Stimulated activated CD8-positive, alpha-beta memory T cell treated with anti-CD3 and anti-CD28 coated beads, Interleukin-12 subunit alpha, Interleukin-12 subunit beta, amount 100 ng/mL, for 1 hour (primary cell): ENCODE data around the gene SLC25A48.
"Not testable (repeated sequence)": the region's sequence is repeated elsewhere in the genome, so short reads cannot be mapped to it uniquely, and the experiment has no call there.

Experiments used
- DNase-seq: peaks from one replicate; pipeline ENCODE4 v3.0.0-alpha.2; 2020; ENCODE audit warnings: low read depth

The SLC25A48 gene

DNA sequence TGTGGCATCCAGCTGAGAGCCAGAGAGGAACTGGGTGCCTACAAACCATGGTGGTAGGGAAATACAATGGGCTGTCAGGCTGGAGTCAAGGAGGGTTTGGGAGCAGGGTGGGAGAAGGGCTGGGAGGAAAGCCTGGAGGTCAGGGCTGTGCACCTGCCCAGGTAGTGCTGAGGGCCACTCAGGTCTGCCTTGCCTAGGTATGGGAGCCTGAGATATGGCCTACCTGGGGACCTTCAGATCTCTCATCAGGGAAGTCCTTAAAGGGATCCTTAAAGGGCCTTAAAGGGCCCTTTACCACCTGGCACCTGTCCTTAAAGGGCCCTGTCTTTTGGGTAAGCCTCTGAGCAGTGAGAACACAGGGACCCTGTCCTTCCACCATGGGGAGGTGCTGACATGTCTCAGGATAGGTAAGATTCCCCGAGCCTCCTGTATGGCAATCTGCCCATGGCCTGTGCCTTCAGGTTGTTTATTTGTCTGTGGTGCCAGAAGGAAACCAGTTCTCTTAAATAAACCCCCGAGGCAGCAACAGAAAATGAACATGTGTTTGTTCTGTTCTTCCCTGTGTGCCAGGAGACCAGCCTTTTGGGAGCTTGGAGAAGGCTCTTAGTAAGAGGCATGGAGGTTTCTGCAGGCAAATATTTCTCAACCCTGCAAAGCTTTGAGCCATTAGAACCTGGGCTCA lies 23.3 kb downstream of the SLC25A48 start:
- DNase-seq = no peak

DNA sequence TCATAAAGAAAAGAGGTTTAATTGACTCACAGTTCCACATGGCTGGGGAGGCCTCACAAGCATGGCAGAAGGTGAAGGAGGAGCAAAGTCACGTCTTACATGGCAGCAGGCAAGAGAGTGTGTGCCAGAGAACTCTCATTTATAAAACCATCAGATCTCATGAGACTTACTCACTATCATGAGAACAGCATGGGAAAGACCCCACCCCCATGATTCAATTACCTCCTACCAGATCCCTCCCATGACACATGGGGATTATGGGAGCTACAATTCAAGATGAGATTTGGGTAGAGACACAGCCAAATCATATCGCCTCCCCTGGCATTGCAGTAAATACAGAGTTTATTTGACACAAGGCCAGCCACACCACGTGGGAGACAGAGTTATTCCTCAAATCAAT lies 24.7 kb downstream of the SLC25A48 start:
- not testable (repeated sequence) for DNase-seq

DNA sequence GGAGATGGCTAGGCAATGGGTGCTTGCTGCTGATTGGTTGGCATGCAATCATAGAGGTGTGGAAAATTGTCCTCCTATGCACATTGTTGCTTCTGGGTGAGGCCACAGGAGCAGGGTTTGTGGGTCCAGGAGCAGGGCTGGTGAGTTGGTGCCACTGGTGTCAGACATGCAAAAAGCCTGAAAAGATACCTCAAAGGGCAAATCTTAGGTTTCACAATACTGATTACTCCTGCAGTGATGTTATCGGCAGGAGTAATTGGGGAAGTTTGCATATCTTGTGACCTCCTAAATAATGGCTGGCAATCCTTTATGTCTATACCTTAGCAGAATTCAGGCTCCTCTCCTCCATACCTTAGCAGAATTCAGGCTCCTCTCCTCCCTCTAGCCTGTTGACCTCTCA lies 25.2 kb downstream of the SLC25A48 start:
- no peak for DNase-seq

DNA sequence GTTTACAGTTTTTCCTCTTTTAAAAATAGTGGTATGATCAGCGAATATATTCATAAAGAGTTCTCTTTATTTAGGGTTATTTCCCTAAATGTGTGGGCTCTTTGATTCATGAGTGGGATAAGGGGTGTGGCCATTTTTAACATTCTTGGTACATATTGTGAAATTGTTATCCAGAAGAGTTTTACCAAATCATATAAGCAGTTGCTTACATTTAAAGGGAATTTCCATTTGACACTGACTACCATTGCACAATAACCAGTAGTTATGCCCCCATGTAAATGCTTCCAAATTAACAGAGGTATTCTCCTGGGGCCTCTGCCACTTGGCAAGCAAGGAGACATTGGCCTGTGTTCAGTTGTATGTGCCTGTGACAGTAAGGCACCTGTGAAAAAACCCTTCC lies 27.2 kb downstream of the SLC25A48 start:
- no peak for DNase-seq

DNA sequence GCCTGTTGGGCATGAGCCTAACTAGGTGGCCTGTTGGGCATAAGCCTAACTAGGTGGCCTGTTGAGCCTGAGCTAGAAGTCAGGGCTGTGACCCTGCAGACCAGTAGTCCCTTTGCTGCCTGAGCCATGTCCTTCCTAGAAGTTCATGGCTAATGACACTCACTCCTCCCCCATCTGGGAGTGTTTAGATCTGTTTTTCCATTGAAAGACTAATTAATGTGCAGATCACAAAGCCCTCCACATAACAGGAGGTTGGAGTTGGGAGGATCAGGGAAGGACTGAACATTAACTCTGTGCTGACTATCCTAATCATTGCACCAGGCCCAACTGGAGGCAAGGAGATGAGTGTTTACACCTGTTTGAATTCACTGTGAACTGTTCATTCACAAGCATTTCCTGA lies 27.6 kb downstream of the SLC25A48 start:
- no peak for DNase-seq

DNA sequence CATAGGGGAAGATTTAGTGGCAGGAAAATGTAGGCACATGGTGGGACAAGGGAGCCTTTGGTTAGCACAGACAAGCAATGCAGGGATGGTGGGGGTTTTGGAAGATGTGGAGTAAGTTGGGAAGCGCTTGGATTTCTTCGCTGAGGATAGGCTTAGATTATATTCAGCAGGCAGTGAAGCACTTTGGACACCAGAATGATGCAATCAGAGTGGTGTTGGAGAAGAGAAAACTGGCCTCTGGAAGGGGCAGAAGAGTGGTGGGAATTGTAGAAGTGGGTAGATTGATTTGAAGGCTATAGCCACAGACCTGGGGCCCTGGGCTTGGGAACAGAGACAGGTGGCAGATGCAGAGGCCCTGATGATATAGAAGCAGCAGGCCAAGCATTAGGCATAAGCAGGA lies 28.3 kb downstream of the SLC25A48 start:
- DNase-seq = no peak

DNA sequence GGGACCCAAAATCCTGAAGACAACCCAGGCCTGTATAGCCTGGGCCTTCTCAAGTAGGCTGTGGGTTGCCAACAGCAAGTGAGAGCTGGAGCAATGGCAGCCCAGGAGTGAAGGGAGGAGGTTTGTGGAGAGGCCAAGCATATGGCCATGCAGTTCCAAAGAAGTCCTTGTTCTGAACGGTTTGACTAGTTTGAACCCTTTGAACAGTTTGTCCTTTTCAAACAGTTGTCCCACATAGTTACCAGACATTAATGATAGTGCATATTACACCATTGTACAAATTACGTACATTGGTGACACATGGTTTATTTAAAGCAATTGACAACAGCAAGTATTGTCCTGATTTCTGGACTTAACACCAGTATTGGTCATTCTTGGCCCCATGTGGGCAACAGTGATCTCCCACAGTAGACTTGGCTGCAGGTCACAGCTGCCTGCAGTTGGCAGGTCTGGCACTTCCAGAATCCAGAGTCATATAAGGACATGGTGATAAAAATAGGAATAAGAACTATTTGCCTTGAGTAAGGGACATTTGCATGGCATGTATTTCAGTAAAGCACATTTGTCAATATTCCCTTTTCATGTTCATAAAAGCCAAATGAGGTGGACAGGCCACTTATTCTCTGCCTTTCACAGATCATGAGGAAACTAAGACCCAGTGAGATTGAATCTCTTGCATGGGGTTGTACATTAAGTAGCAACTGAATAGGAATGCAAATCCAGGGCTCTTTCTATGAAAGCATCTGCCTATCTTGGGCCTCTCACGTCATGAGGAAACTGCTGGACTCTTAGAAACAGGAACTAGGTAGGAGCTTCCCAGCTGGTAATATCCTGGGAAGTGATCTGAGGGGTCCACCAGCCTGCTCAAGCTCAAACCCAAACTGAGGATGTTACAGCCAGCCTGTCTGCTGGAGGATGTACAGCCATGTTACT lies 30.3 kb downstream of the SLC25A48 start:
- DNase-seq = no peak

DNA sequence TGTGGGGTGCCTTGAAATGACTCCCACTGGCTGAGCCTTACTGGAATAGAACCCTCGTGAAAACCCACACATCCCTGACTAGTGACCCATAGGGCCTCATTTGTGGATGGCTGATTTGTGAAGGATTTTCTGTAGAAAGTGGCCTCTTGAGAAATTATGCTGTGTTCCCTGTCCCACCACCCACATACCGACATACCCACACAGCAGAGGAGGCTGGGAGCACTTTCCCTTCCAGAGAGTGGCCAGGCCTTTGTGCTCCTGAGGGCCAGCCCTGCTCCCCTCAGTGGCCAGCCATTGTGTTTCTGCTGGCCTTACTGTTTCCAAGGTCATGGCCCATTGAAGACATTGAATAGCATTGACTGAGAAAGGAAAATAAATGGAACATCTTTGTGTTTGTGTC lies 31.6 kb downstream of the SLC25A48 start:
- DNase-seq = no peak

DNA sequence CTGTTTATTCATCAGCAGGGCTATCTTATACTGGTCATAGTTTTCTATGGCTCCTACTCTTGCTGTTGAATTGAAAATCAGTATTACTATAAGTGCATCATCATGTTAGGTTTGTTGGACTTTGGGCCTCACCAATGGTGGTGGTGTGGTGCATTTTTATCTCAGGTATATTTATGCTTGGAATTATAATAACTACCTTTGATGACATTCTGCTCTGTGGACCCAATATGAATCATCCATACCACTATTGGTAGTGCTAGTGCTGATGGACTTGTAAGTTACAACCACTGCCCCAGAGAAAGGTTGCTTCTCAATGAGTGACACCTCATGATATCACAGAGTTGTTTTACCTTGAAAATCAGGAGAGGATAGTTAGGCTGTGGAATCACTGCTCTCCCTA lies 33.1 kb downstream of the SLC25A48 start:
- DNase-seq = no peak

DNA sequence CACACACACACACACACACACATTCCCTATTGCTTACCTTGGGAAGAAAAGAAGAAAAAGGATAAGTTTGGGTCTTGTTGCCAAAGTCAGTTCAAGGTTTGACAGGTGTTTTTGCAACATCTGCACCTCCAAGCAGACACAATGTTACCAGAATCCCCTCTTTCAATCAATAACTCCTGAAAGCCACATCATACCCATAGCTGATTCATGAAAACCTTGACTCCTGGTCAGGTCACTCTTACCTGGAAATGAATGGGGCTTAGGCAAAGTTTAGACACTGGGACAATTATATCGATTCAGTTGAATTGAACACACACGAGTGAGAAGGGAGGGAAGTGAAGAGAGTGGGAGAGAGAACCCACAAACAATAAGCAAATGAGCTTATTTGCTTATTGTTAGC lies 34.2 kb downstream of the SLC25A48 start:
- DNase-seq = no peak

DNA sequence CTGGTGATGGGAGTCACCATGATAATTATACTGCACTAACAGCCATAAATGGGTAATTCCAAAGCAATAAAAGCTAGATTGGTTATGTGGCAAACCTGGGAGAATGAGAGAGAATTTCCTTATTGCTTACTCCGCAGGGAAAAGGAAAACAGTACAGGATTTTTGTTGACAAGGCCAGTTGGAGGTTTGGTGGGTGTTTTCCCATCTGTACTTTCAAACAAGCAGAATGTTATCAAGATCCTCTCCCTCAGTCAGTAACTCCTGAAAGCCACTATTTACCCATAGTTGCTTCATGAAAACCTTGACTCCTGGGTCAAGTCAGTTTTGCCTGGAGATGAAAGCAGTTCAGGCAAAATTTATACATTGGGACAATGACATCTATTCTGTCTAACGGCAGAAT lies 34.8 kb downstream of the SLC25A48 start:
- DNase-seq = no peak

DNA sequence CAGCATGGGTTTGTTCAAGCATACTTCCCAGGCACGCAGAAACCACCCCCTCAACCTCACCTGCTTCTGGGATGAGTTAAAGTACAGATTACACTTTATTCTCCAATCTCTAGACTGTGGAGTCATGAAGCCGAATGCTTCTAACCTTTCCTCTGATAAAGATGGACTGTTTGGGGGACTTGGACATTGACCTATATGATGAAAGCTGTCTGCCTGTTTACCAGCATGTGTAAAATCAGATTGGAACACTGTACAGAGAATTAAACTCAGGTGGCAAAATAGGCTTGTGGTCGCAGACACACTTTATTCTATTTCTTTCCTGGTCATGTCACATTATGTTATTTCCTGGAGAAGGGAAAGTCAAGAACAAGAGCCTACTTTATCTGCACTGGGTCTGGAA lies 35.5 kb downstream of the SLC25A48 start:
- no peak for DNase-seq

DNA sequence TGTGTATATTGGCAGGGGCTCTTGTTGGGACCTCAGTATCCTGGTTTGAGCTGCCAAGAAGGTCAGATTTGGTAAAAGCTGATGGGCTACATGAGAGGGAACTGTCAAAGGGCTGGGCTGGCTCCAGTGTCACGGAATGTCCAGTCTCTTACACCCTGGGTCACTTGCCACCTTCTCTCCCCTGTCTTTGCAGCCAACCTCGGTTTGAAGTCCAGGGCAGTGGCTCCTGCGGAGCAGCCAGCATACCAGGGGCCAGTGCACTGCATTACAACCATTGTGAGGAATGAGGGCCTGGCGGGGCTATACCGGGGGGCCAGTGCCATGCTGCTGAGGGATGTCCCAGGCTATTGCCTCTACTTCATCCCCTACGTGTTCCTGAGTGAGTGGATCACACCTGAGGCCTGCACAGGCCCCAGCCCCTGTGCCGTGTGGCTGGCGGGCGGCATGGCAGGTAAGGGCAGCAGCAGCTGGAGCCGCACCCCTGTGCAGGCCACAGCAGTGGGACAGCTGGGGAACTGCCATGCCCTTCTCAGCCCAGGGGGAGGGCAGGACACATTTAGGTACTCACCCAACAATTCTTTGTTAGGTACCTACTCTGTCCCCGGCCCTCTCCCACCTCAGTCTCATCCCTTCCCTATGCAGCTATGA lies 36.9 kb downstream of the SLC25A48 start:
- no peak for DNase-seq

DNA sequence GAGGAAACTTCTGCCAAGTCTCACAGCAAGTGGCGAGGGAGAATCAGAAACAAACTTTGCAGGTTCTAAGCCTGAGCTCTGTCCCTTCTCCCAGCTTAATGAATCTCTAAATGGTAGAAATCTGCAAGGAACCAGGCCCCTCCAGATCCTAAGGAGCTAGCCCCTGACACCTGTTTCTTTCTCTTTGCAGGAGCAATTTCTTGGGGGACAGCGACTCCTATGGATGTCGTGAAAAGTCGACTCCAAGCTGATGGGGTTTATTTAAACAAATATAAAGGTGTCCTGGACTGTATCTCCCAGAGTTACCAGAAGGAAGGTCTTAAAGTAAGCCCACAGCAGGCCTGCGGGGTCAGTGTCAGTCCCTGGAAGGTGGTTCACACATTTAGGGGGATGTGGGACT lies 39.4 kb downstream of the SLC25A48 start:
- DNase-seq = no peak

DNA sequence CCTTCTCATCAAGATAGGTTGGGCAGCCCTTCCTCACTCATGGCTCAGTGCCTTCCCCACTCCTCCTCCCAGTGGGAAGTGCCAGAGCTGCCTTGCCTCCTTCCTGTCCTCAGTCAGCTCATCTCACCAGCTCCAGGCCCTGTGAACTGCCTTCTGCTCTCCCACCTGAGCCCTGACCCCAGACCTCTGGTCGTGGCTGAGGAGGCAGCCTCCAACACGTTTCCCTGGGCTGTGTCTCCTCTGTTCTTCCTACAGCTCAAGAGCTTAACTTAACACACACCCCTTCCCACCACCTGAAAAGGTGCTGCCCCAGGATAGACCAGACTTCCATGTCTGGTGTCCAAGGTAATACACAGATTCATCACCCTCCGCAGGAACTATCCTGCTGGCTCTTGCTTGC lies 40.0 kb downstream of the SLC25A48 start:
- no peak for DNase-seq

DNA sequence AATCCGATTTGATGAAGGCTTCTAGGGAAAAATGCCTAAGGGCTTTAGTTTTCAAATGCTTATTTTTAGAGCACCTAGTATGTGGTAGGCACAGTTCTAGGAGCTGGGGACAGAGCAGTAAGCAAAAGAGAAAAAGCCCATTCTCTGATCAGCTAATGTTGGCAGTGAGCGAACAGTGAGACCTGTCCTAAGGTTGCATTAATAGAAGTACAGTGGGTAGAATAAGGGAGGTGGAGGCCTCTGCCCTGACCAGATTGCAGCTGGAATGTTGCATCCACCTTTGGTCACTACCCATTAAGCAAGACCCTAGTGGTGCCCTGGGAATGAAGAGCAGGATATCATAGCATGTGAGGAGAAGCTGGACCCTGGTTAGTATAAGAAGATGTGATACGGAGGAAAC lies 41.1 kb downstream of the SLC25A48 start:
- no peak for DNase-seq

DNA sequence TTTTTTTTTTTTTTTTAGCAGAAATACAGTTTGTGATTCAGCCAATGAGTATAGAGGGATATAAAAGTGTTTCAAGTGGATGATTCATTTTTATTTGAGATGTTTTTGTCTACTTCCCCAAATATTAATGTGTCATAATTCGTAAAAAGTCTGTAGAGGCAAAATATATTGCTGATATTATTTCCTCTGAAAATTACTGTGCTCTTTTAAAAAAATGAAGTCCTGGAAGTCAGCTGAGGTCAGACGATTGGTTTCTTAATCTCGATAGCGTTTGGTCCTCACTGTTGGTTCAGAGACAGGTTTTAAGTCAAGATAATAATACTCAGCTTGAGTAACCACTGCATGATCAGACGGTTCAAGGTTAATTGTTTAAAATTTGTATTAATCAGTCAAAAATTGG lies 41.7 kb downstream of the SLC25A48 start:
- DNase-seq = no peak

DNA sequence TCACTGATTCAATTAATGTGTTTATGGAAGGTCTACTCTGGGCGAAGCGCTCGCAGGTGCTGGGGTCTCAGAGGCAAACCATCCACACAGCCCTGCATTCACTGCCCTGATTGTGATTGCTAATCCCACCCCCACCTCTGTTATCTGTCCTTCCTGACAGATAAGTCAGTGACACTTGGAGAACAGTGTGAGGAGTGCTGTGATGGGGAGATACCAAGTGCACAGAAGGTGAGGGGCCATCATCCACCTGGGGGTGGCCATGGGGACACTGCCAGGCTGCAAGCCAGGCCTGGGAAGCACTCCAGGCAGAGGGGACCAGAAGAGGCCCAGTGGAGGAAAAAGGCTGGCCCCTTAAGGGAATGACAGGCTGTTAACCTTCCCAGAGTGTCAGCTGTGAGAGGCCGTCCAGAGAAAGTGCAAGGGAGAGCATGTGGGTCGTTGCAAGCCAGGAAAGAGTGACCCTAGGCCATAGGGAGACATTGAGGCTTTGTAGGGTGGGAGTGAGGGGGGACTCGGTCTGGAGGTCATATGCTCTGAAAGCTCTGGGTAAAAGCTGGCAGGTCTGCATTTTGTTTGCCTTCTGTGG lies 43.2 kb downstream of the SLC25A48 start:
- DNase-seq = no peak

DNA sequence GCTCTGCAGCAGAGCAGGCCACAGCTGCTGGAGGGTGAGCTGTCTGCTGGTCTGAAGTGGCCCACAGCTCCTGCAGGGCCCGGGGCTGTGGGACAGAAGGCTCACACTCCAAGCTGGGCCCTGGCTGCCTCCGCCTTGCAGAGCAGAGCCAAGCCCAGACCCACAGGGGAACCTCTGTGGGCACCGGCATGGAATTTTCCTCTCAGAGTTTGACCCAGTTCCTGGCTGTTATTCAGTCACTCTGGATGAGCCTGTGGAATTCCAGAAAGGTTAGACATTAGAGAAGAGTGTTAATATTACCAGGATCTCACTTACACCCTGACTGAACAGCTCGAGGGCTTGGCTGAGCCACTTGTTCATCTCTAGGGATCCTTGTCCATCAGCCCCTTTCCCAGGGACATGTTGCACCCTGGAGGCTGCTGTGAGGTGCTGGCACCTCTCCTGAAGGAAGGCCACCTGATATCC lies 43.7 kb downstream of the SLC25A48 start:
- no peak for DNase-seq

DNA sequence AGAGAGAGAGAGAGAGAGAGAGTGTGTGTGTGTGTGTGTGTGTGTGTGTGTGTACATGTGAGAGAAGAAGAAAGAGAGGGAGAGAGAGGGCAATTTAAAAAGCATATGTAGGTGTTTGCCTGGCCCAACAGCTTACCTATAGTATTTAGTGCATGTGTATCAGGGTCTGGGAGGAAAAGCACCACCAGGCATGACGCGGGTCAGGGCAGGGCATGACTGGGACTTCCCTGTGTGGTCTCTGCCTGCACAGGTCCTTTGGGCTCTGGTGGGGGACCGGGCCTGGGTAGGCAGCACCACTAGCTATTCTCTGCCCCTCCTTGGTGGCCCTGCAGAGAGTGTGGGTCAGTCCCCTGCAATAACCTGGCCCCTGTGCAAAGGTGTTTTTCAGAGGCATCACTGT lies 45.1 kb downstream of the SLC25A48 start:
- no peak for DNase-seq

DNA sequence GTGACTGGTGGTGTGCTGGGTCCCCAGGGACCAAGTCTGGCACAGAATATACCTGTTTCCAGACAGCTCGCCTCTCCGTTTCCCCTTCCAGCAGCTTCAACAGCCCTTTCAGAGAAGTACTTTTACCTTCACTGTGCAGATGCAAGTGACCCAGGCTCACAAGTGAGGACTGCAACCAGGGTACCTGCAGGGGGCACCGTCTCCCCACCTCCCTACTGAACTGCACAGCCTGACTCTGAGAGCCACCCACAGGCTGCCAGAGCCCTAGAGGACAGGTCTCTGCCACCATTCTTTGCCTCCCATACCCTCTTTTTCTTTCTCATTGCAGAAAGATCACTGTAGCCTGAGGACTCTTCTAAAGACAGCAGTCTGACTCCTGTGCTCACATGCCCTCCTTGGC lies 45.8 kb downstream of the SLC25A48 start:
- DNase-seq = no peak

DNA sequence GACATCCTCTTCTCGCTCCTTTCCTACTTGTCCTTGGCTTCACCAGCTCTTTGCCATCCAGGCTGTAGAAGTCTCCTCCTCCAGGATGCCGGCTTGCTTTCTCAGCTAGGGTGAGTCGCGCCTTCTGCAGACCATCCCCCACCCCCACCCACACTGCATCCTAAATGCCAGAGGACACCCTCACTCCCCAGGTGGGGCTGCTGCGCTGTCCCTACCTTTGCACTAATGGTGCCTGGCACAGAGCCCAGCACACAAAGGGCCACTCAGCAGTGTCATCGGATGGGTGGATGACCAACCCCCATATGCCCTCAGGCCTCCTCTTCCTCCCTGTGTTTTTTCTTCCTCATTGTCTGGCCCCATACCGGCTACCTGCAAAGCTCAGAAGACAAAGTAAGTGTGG lies 46.3 kb downstream of the SLC25A48 start:
- no peak for DNase-seq

DNA sequence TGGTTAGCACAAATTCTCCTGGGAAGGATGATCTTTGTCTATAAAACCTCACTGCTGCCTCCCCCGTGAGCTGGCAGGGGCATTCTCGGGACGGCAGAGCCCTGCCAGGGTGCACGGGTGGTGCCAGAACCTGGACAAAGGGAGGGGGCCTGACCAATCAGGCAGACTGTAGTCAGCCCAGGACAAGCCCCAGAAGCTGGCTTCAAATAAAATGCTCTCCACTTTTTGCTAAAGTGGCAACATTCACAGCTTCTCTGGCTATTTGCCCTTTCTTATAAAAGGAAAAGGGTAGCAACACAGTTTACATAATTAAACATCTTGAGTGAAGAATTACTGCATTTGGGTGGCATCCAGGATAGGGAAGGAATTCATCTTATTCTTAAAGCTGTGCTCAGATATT lies 46.8 kb downstream of the SLC25A48 start:
- DNase-seq = no peak
